ENCODE results near the gene ATP2B1.

The ATP2B1 gene

DNA sequence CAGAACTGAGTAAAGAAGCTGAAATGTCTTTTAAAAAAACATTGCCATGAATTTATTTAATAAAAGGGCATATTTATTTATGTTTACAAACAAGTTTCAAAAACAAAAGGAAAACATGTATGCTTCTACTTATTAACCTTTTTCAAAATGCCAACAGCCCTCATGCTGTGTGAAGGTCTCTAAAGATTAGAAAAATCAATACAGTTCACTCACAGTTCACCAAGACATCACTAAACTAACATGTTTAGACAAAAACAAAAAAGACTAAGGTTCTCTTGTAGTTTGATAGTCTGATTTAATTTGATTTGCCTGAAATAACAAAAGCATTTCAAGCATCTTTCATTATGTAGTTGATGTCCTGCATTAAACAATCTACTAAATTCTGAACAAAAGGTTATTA, 118.9 kb downstream of the ATP2B1 start:
- no peak overlapping the region for H3K4me3 ChIP-seq (ENCODE audit: low read depth, low read length)
- DNase-seq (ENCODE audit: low read depth) = no peak
- TF ChIP-seq, protein P1, sequence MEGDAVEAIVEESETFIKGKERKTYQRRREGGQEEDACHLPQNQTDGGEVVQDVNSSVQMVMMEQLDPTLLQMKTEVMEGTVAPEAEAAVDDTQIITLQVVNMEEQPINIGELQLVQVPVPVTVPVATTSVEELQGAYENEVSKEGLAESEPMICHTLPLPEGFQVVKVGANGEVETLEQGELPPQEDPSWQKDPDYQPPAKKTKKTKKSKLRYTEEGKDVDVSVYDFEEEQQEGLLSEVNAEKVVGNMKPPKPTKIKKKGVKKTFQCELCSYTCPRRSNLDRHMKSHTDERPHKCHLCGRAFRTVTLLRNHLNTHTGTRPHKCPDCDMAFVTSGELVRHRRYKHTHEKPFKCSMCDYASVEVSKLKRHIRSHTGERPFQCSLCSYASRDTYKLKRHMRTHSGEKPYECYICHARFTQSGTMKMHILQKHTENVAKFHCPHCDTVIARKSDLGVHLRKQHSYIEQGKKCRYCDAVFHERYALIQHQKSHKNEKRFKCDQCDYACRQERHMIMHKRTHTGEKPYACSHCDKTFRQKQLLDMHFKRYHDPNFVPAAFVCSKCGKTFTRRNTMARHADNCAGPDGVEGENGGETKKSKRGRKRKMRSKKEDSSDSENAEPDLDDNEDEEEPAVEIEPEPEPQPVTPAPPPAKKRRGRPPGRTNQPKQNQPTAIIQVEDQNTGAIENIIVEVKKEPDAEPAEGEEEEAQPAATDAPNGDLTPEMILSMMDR (IDR thresholded peaks at IDR 0.05; ENCODE audit: insufficient read depth, low read depth, low read length, missing control alignments) = no peak

DNA sequence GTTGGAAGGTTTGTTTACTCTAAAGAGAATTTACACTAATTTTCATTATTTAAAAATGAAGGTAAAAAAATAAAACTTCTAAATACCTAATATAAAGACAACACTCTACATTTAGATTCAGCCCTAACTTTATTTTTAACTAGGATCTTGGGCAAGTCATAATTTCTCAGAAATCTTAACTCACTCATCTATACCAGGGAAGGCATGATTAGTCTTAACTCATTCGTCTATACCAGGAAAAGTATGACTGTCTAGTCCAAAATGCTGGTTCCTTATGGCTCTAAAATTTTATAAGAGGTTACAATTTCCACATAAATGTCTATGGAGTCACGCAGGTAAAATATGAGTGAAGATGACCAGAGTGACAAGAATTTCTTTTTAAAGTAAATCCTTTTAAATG, 130.1 kb downstream of the ATP2B1 start:
- DNase-seq (ENCODE audit: low read depth) = no peak
- TF ChIP-seq, protein P1 (IDR thresholded peaks at IDR 0.05; ENCODE audit: insufficient read depth, low read depth, low read length, missing control alignments) = no peak
- no peak overlapping the region for H3K4me3 ChIP-seq (ENCODE audit: low read depth, low read length)

DNA sequence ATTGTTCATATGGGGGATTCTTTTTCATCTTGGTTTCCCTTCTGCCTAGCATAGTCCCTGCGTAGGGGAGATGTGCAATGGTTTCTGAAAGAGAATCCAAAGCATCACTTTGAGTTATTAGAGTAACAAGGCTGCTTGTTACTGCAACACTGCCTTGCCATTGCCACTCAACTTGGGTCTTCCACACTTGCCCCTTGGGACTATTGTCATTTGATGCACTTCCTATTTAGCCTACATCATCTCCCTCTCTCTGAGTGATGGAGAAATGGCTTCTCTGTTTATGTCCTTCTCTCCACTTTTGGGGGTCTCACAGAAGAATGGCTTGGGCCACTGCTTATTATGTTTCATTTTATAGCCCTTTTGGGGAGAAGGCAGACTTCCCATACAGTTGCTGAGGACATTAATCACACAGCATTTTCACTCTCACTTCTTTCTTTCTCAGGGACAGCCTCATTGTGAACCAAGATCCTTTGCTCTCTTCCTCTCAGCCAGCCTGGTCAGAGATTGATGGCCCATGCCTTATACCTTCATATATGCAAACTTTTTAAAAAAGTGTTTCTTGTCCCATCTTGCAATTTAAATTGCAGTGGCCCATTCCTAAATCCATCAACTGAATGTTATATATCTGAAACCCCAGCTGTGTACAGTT, 131.9 kb downstream of the ATP2B1 start:
- no peak for DNase-seq (ENCODE audit: low read depth)
- H3K4me3 ChIP-seq (ENCODE audit: low read depth, low read length) = no peak overlapping the region
- TF ChIP-seq, protein P1 (IDR thresholded peaks at IDR 0.05; ENCODE audit: insufficient read depth, low read depth, low read length, missing control alignments) = no peak

DNA sequence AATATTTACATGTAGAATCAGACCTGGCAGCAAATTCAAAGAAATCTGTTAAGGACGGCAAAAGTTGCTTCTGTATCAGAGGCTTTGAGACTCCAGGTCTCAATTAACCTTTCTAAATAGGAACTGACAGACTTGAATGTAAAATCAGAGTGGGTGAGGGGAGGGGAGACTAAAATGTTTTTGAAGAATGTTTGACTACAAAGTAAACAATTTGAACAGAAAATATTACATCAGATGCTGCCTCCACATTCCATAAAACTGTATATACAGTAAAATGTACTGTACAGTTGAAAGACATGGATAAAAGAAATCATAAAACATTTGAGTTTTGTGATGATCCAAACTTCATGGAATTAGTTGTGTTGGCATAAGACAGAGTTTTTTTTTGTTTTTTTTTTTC, 133.3 kb downstream of the ATP2B1 start:
- no peak for DNase-seq (ENCODE audit: low read depth)
- no peak overlapping the region for H3K4me3 ChIP-seq (ENCODE audit: low read depth, low read length)
- TF ChIP-seq, protein P1 (IDR thresholded peaks at IDR 0.05; ENCODE audit: insufficient read depth, low read depth, low read length, missing control alignments) = no peak

DNA sequence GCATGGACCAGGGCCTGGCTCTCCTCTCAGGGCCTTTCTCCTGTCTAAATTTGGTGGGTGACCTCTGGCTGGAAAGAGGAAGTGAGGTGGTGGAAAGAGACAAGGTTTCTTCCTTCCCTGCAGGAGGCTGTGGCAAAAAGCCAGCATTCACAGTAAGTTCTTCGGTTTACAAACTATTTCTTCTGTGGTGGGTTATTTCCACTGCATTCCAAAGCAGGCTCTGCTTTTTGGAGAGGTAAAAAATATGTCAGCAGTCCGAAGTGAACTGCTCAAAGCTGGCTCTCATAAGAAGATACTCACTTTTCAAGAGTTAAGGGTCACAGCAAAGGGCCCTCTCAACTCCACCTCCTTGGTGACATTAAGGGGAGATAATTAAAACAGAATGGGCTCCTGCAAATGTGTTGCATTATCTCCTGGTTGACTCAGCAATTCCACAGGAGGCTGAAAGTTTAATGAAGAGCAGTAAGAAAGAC, 133.9 kb downstream of the ATP2B1 start:
- H3K4me3 ChIP-seq (ENCODE audit: low read depth, low read length) = no peak overlapping the region
- no peak for DNase-seq (ENCODE audit: low read depth)
- TF ChIP-seq, protein P1 (IDR thresholded peaks at IDR 0.05; ENCODE audit: insufficient read depth, low read depth, low read length, missing control alignments) = no peak

DNA sequence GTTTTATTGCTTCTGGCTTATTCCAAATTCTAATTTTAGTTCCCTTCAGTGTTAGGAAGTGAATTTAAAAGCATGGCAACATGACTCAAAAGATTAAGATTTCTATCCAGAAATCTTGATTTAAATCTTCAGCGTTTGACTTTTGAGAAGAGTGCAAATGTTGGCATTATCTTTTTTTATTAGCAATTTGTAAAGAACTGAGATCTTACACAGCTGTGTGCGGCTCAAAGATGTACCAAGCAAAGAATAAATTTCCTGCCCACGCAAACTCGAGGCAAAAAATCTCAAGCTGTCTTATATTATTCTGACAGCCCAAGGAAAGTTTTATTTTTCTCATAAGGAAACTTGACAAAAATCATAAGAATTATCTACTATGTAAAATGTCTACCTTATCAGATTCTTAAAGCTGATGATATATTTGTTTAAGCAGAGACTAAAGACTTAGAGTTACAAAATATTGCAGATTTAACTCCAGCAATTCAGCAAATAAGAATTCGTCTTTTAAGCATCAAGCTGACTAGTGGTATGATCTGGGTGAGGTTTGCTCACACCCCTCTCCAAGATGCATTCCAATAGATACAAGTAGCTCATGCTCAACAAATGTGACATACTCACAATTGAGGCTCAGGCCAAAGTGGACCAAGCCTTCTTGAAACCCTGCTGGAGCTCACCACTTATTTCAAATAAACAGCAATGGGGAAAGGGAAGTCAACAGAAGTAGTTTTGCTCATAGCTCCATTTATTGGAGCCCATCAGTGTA, 135.4 kb downstream of the ATP2B1 start:
- H3K4me3 ChIP-seq (ENCODE audit: low read depth, low read length) = no peak overlapping the region
- no peak for DNase-seq (ENCODE audit: low read depth)
- TF ChIP-seq, protein P1 (IDR thresholded peaks at IDR 0.05; ENCODE audit: insufficient read depth, low read depth, low read length, missing control alignments) = no peak
